Fibroblast of skin of scalp (primary cell): ENCODE results near the gene GPN2.
"Not testable (repeated sequence)": the region's sequence is repeated elsewhere in the genome, so short reads cannot be mapped to it uniquely, and the experiment has no call there.

Experiments used
- DNase-seq: peaks from one replicate; pipeline ENCODE4 v3.0.0-alpha.2; 2013

GPN2 gene

DNA sequence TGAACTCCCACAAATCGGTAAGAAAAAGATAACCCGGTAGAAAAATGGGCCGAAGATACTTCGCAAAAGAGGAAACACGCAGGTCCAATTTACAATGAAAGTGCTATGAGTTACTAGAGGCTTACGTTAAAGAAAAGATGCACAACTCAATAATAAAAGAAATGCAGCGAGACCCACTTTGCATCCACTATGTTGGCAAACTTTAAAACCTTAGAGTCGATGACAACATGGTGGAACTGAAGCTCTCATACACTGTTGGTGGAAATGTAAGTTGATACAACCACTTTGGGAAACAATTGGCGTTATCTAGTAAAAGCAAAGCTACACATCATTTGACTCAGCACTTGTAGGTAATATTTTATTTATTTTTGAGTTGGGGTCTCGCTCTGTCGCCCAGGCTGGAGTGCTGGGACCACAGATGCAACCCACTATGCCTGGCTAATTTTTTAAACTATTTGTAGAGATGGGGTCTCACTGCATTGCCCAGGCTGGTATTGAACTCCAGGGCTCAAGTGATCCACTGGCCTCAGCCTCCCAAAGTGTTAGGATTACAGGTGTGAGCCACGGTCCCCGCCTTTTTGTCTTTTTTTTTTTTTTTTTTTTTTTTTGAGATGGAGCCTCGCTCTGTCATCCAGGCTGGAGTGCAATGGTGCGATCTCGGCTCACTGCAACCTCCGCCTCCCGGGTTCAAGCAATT lies 10.9 kb upstream of the GPN2 start:
- DNase-seq, result no peak

DNA sequence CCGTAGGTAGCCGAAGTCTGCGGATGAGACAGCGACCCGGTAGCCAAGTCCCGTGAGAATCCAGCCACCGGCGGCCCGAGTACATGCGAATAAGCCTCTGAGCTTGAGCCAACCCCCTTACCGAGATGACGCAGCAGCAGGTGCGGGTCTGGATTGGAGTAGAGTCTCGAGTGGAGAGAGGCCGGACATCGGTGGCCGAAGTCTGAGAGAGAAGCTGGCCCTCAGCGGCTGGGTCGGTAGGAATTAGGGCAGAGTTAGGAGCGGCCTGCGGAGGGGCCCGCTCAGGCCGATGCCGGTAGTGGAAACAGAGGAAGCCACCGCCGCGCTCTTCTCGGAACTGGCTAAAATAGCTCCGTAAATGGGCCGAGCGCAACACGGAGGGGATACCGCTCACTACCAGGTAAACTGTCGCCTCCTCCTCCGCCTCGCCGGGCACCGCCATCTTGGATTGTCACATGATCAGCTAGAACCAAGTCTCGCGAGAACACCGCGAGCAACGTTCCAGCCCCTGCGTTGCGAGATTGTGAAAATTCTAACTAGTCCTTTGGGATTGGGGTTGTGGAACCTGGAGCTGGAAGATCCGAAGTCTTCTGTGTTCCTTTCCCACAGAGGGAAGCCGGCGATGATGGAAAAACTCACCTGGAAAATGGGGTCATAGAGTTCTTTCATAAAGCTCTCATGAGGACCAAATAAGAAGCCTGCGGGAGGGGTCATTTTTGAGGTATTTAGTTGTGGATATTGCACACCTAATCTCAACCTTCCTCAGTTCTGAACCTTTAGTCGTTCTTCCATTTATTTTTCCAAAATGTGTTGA lies 10.1 kb upstream of the GPN2 start, which contains the start of gene GPATCH3:
TSS of gene GPATCH3 (minus strand) at position 467 of the 814 bp plus-strand sequence. CDS start at position 442, 25 bp downstream.
- DNase-seq, result peak; percentile 95

DNA sequence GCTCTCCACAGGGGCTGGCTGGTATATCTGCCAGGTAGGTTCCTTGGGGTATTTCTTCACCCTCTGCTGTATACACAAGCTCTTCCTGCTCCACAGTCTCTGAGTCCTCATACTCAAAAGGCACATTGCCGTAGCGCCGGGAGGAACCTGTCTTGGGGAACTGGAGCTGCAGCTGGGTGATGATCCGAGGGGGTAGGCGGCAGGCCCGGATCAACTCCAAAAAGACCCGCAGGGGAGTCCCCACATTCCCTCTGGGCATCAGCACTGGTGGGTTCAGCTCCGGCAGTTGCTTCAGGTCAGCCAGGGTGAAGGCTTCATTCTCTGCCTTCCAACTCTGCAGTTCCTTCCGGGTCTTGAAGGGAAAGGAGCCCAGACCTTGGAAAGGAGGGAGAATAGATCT lies 7.3 kb upstream of the GPN2 start:
- DNase-seq, result no peak

DNA sequence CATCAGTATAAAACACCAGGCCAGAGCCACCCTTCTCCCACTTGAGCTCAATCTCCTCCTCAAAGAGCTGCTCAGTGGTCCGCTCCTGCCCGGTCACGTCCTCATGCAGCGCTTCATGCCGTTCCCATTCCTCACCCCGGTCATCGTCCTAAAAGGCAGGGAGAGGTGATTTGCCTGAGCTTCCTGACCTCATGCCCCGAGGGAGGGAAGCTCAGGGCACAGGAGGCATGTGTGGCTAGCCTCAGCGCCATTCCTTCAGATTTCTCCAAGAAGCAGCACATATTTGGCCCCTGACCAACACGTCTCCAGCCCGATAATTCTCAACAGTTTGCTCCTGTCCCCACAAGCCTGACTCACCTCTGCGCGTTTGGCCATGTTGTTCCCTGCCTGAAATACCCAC lies 4.2 kb upstream of the GPN2 start:
- no peak for DNase-seq

DNA sequence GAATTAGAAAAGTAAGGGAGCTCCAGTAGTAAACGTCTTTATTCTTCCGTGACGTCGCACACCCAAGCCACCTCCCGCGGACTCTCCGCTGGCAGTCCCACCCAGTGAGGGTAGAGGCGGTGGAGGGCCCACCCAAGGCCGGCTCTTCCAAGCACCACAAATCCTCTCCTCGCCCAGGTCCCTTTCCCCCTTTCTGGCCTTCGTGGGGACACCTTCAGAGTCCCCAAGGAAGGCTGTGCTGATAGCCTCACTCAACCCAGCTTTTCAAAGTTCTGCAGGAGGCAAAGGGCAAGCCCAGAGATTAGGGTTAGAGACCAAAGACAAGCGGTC lies 349 bp upstream of the GPN2 start:
- peak; percentile 6 for DNase-seq

DNA sequence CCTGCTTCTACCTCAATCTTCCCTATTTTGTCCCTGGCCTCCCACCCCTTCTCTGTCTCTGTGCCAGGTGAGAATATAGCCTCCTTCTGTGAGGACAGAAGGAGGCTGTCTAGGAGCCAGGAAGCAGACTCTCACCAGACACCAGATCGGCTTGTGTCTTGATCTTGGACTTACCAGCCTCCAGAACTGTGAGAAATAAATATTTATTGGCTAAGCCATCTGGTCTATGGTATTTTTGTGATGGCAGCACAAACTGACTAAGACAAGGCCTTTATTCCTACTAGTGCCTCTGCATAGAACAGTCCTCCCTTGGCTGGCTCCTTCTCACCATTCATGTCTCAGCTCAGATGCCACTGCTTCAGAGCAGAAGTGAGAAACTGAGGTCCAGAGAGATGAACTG lies 1.9 kb downstream of the GPN2 start:
- no peak for DNase-seq

DNA sequence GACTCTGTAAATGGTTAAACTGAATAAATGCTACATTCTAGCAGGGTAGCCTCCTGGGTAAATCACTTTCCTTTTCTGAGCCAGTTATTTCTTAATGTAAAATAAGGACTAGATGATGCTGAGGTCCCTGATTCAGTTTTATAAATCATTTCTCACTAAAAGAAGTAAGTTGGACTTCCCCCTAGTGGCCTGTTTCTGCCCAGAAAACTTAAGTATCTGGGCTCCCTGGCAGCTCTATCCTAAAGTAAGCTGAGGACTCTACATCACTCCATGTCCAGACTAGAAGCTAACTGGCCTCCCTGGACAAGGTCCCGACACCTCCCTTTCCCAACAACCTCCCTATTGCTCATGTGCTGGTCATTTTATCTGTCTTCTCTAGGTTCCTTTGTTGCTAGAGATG lies 3.0 kb downstream of the GPN2 start:
- DNase-seq, result peak; percentile 26

DNA sequence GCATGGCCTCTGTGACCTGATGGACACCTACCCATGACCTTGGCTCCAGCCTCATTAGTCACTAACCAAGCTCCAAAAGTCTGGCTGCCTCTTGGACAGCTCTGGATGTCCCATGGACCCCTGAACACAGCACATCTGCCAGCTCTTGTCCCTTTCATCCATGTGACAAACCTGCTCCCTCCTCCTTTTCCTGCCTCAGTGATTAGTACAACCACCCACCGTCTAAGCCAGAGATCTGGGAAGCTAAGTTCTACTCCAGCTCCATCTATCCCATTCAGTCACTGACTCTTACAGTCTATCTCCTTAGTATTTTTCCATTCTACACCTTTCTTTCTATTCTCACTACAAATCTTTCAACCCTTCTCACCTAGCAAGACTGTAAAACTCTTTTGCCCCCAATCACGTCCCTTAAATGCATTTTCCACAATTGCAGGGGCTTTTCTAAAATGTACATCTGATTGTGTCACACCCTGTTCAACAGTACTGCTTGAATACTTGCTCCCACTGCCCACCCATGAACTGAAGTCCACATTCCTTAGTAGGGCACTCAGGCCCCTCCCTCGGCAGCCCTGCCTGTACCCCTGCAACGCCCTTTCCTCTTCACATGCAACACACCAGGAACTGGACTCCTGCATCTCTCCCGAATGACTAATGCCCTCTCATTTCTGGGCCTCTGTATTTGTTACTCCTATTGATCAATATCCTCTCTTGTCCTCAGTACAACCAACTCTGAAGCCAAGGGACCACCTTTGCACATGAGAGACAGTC lies 7.2 kb downstream of the GPN2 start:
- DNase-seq, result no peak

DNA sequence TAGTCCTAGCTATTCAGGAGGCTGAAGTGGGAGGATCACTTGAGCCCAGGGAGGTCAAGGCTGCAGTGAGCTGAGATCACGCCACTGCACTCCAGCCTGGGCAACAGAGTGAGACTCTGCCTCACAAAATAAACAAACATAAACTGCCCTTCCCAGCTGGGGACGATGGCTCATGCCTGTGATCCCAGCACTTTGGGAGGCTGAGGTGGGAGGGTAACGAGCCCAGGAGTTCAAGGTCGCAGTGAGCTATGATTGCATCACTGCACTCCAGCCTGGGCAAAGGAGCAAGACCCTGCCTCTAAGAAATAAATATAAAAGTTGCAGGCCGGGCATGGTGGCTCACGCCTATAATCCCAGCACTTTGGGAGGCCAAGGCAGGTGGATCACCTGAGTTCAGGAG lies 8.5 kb downstream of the GPN2 start:
- DNase-seq, result not testable (repeated sequence)

DNA sequence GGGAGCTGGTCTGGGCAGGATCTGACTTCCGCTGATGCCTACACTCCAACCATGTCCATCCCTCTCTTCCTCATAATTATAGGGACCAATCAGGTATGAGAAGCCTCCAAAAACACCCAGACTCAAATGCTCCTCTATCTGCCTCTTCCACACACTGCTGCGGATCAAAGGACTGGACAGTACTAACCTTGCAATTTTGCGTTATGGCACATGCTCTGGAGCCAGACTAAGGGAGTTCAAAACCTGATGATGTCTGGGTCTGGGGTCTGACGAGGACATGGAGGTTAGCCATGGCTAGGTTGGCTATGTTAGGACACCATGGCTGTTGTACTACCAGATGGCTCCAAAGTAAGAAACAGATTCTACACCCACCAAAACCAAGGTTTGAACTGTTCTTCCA lies 10.3 kb downstream of the GPN2 start:
- no peak for DNase-seq

DNA sequence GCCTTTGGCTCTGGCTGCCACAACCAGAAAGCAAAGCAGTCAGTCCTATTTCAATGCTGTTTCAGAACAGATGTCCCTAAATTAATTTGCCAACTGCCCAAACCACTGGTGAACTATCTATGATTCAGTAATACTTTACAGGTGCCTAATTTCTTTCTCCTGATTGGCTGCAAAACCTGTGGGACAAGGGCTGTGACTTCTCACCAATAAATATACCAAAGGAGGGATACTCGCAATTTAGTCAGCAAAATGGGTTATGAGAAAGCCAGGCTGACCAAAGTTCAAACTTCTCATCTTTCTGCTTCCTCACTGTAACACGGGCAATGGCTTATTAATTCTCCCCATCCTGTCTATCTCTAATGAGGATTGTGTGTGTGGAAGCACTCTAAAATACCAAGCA lies 12.8 kb downstream of the GPN2 start:
- no peak for DNase-seq

DNA sequence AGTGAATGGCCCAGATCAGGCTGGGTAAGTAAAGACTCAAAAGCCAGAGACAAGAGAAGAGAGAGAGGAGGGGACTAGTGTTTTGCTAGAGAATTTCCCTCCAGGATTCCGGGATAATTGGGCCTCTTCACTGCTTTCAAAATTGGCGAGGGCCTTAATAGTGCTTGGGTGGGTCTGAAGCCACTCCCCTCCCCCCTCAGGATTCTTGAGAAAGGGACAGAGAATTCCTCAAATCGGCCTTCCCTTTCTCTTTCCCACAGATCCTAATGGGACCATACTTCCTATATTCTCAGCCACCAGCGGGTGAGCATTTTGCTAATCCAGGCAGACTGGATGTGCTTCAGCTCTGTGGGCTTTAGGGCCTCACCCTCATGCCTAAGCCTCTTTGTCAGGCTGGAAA lies 15.2 kb downstream of the GPN2 start:
- no peak for DNase-seq

DNA sequence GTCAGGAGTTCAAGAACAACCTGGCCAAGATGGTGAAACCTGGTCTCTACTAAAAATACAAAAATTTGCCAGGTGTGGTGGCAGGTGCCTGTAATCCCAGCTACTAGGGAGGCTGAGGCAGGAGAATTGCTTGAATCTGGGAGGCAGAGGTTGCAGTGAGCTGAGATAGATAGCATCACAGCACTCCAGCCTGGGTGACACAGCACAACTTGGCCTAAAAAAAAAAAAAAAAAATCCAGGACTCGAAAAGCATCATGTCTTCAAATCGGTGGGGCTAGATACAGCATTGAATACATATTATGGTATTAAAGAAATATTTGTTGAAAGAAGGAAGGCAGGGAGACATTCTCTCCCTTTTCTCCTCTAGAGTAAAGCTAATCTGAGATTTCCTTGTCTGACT lies 17.0 kb downstream of the GPN2 start:
- DNase-seq, result not testable (repeated sequence)

DNA sequence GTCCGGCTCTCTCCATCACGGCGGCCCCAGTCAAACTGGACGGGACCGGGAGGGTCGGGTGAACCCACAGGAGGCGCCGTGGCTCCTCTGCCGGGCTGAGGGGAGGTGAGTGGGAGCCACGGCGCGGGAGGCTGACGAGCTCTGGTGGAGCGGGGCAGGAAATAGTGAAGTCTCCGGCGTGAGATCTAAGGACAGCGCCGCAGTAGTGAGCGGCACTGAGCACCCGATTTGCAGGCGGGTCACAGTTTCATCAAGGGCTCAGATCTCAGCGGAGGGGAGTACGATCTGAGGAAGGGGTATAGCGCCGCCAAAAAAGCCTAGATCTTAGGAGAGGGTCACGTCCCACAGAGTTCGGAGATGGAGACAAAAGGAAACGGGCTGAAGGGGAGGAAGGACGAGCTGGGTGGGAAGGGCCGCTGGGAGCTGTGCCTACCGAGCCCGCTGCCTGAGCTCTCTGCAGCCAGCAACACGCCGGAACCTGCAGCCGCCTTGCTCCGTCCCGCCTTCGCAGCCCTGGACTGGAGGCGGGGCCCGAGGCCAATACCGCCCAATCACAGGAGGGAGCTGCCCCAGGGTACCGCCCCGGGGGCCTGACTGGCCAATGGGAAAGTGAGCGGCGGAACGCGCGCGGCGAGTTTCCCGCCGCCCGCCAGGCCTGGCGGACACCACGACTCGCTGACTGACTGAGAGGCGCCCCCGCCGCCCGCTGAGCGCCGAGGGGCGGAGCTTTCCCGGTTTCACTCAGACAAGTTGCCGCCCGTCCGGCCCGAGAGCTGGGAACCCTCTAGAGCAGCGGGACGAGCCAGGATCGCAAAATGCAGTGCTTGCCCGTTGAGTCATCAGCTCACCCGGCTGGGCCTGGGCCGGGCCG lies 25.2 kb downstream of the GPN2 start:
- DNase-seq, result peak; percentile 99

DNA sequence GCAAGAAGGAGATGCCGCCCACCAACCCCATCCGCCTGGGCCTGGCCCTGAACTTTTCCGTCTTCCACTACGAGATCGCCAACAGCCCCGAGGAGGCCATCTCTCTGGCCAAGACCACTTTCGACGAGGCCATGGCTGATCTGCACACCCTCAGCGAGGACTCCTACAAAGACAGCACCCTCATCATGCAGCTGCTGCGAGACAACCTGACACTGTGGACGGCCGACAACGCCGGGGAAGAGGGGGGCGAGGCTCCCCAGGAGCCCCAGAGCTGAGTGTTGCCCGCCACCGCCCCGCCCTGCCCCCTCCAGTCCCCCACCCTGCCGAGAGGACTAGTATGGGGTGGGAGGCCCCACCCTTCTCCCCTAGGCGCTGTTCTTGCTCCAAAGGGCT lies 26.4 kb downstream of the GPN2 start:
- DNase-seq, result no peak

DNA sequence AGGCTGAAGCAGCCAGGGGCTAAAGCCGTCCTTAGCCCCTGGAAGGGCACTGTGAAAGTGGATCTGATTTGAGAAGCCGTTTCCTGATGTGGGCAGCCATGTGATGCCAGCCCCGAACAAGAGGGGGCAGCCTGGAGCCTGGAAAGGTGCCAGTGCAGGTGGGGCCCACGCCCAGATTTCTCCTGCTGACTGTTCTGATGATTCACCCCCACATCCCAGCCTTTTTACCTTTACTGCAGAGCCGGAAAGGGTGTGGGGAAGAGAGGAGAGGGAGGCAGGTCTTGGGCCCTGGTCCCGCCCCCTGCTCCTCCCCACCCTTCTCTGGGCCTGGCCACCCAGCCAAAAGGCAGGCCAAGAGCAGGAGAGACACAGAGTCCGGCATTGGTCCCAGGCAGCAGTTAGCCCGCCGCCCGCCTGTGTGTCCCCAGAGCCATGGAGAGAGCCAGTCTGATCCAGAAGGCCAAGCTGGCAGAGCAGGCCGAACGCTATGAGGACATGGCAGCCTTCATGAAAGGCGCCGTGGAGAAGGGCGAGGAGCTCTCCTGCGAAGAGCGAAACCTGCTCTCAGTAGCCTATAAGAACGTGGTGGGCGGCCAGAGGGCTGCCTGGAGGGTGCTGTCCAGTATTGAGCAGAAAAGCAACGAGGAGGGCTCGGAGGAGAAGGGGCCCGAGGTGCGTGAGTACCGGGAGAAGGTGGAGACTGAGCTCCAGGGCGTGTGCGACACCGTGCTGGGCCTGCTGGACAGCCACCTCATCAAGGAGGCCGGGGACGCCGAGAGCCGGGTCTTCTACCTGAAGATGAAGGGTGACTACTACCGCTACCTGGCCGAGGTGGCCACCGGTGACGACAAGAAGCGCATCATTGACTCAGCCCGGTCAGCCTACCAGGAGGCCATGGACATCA lies 27.1 kb downstream of the GPN2 start, which contains the start of gene SFN:
TSS of gene SFN (plus strand) at position 369 of the 904 bp plus-strand sequence. CDS start at position 433, 64 bp downstream.
- peak; percentile 3 for DNase-seq

DNA sequence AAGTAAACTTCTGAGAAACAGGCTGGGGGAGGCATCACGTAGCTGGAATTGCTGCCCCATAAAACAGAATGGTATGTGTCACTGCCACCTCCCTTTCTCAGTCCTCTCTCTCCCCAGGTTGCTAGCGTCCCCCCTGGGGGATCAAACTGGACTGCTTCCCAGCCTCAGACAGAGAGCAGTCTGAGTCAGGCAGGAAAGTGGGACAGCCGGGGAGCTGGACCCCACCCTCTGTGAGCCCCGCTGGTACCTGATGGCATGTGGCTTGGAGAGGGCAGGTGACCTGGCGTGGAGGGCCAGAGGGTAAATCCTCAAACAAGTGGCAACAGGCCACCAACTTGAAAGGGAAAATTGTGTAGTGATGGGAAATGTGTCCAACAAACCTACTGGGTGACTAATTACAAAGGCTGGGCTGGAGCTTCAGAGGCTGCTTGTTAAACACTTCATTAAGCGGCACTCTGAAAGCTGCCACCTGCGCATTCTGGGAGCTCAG lies 28.1 kb downstream of the GPN2 start:
- DNase-seq, result peak; percentile 38

DNA sequence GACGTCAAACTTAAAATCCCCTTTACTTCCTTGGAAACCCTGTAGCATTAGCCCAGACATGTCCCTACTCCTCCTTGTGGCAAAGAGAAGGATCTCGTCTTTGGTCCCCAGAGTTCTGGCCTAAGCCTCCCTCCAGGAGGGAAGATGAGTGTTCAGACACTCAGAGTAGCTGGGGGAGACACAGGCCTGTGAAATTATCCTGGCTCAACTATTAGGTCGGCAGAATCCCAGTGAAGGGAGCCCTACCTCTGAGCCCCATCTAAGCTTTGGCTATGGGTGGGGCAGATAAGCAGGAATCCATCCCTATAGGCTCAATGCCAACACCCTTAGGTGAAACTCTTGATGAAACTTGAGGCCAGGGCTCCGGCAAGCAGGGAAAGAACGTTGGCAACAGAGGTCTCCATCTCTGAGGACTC lies 28.8 kb downstream of the GPN2 start:
- DNase-seq, result peak; percentile 64

DNA sequence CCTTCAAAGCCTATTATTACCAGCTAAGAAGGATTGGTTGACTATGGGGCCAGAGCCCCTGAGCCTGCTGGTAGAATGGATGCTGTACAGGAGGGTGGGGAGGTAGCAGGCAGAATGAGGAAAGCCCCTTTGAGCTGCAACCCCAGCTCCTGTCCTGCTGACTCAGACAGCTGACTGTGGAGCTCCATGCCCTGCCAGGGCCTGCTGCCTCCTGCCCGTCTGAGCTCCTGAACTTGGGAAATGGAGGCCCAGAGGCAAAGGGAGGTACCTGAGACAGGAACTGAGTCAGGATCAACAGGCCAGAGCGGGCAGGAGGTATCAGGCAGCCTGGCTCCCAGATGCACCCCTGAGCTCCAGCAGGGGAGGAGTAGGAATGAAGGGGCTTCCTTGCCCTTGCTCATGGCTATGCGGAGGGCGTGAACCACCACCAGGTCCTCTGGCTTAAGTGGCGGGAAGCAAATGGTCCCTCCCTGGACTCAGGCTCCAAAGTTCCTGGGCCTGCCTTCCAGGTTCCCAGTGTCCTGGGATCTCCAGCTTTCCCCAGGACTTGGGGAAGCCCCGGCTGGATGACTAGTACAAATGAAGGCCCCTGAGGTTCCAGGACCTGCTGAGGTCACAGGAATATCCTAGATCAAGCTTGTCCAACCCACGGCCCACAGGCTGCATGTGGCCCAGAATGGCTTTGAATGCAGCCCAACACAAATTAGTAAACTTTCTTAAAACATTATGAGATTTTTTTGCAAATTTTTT lies 31.0 kb downstream of the GPN2 start:
- no peak for DNase-seq

DNA sequence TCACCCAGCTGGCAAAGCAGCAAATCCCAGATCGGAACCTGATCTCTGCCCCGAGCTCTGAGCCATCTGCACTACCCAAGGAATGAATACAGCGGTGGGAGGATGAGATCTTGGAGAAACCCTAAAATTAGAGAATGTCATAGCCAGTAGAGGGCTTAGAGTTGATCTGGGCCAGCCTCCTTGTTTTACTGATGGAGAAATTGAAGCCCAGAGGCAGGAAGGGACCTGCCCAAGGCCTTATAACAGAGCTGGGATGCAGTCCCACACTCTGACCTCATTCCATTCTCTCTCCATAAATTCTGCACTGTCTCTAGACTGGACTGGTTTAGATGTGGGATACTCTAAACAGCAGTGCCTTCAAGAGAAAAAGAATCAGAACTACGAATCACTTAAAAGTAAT lies 31.9 kb downstream of the GPN2 start:
- DNase-seq, result no peak
